ENCODE data around the gene KSR2.
"Not testable (repeated sequence)": the region's sequence is repeated elsewhere in the genome, so short reads cannot be mapped to it uniquely, and the experiment has no call there.

KSR2 gene

GRCh38 chr12:117881517-117881916 is 87.3 kb downstream of the KSR2 start:
- H3K27me3 ChIP-seq (ENCODE audit: insufficient read depth, insufficient read length), result no peaks in the 10 kb centered on the region
- H3K9me3 ChIP-seq (ENCODE audit: insufficient read depth, low read length), result no peaks in the 10 kb centered on the region
- no peak overlapping the region for H3K4me3 ChIP-seq (ENCODE audit: insufficient read length, low read depth)
- no peak overlapping the region for H3K9ac ChIP-seq (ENCODE audit: insufficient read length, low read depth)
- H3K36me3 ChIP-seq (ENCODE audit: insufficient read depth, insufficient read length, low read length), result no peaks in the 10 kb centered on the region
- no peak for DNase-seq (ENCODE audit: low read depth, low spot score)
- peaks cover 2% of the 10 kb centered on the region for H3K4me1 ChIP-seq (ENCODE audit: insufficient read depth, insufficient read length)
- TF ChIP-seq YY1 (IDR thresholded peaks at IDR 0.05; ENCODE audit: insufficient read depth, insufficient read length) (no peak), SUZ12 (IDR thresholded peaks at IDR 0.05; ENCODE audit: extremely low read depth, insufficient read depth, insufficient read length) (no peak), ZNF274 (IDR thresholded peaks at IDR 0.05; ENCODE audit: low read depth, low read length) (no peak)

DNA sequence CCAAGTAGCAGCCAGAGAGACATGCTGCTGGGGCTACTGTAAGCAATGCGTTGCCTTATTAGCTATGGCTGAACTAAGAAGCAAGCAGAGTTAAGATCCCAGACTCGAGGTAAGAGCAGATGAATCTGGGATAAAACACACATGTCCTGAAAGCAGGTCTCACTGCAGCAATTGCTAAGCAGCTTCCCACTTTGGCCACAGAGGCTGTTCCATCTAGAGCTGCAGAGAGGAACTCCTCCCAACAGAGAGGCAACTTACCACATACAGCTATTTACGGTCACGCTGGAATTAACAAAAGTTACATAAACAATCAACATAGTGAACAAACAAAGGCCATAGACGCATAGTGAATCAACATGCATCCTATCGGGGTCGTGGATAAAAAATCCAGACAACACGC is 90.2 kb downstream of the KSR2 start:
- H3K4me1 ChIP-seq (ENCODE audit: insufficient read depth, insufficient read length), result peaks cover 10% of the 10 kb centered on the region
- TF ChIP-seq SUZ12 (IDR thresholded peaks at IDR 0.05; ENCODE audit: extremely low read depth, insufficient read depth, insufficient read length), result no peak
- no peak for TF ChIP-seq YY1 (IDR thresholded peaks at IDR 0.05; ENCODE audit: insufficient read depth, insufficient read length)
- H3K9me3 ChIP-seq (ENCODE audit: insufficient read depth, low read length), result no peaks in the 10 kb centered on the region
- DNase-seq (ENCODE audit: low read depth, low spot score), result no peak
- H3K27me3 ChIP-seq (ENCODE audit: insufficient read depth, insufficient read length), result peaks cover 9% of the 10 kb centered on the region
- H3K9ac ChIP-seq (ENCODE audit: insufficient read length, low read depth), result no peak overlapping the region
- H3K4me3 ChIP-seq (ENCODE audit: insufficient read length, low read depth), result no peak overlapping the region
- H3K36me3 ChIP-seq (ENCODE audit: insufficient read depth, insufficient read length, low read length), result no peaks in the 10 kb centered on the region

DNA sequence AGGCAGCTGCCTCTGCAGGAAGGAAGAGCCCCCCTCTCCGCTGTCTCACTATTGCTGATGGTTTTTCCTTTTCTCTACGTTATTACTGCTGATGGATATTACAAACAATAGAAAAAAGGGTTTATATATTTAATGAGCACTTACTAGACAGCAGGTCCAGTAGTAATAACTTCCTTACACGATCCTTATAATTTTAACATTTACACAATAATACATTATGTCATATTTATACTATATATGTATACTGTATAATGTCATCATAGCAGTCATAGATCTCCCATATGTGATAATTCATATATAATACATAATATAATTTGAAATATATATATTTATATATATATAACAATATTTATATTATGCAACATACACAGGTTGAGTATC is 92.4 kb downstream of the KSR2 start:
- Histone ChIP-seq H3K27me3 (ENCODE audit: insufficient read depth, insufficient read length) (peaks cover 9% of the 10 kb centered on the region), H3K36me3 (ENCODE audit: insufficient read depth, insufficient read length, low read length) (no peaks in the 10 kb centered on the region), H3K9ac (ENCODE audit: insufficient read length, low read depth) (no peak overlapping the region), H3K4me1 (ENCODE audit: insufficient read depth, insufficient read length) (peaks cover 10% of the 10 kb centered on the region), H3K4me3 (ENCODE audit: insufficient read length, low read depth) (no peak overlapping the region), H3K9me3 (ENCODE audit: insufficient read depth, low read length) (no peaks in the 10 kb centered on the region)
- no peak for TF ChIP-seq YY1 (IDR thresholded peaks at IDR 0.05; ENCODE audit: insufficient read depth, insufficient read length)
- TF ChIP-seq ZNF274 (IDR thresholded peaks at IDR 0.05; ENCODE audit: low read depth, low read length), result no peak
- no peak for TF ChIP-seq SUZ12 (IDR thresholded peaks at IDR 0.05; ENCODE audit: extremely low read depth, insufficient read depth, insufficient read length)
- DNase-seq (ENCODE audit: low read depth, low spot score), result no peak

- TF ChIP-seq SUZ12 (IDR thresholded peaks at IDR 0.05; ENCODE audit: extremely low read depth, insufficient read depth, insufficient read length) (no peak), ZNF274 (IDR thresholded peaks at IDR 0.05; ENCODE audit: low read depth, low read length) (no peak), YY1 (IDR thresholded peaks at IDR 0.05; ENCODE audit: insufficient read depth, insufficient read length) (no peak)
- Histone ChIP-seq H3K9ac (ENCODE audit: insufficient read length, low read depth) (no peak overlapping the region), H3K4me1 (ENCODE audit: insufficient read depth, insufficient read length) (peaks cover 10% of the 10 kb centered on the region), H3K27me3 (ENCODE audit: insufficient read depth, insufficient read length) (peaks cover 9% of the 10 kb centered on the region), H3K4me3 (ENCODE audit: insufficient read length, low read depth) (no peak overlapping the region), H3K36me3 (ENCODE audit: insufficient read depth, insufficient read length, low read length) (no peaks in the 10 kb centered on the region), H3K9me3 (ENCODE audit: insufficient read depth, low read length) (no peaks in the 10 kb centered on the region)
- peak; percentile 70 for DNase-seq (ENCODE audit: low read depth, low spot score)
These were observed 92.9 kb downstream of the KSR2 start for GRCh38 chr12:117875744-117876435.

DNA sequence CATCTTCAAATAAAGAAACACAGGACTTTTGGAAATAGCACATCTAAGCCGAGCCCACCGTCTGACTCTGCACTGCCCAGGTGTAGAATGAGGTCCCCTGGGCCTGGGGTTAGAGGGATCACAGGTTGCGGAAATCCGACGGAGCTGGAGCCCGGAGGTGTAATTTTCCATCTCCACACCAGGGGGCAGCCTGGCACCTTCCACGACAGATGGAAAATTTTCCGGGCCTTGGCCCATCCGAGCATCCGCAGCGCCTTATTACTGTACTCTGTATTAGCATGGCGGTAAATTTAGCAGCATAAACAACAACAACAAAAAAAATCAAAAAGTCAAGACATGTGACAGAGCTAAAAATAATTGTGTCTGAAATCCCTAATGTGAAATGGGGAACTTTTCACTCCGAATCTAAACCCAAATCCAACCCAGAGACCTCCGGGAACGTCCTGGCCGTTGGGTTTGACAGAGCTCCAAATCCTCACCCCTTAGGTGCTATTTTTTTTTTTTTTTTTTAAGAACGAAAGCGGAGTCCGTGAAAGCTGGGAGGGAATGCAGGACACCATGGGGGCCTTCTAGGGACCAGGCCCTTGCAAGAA is 93.9 kb downstream of the KSR2 start:
- no peak for DNase-seq (ENCODE audit: low read depth, low spot score)
- H3K9me3 ChIP-seq (ENCODE audit: insufficient read depth, low read length), result no peaks in the 10 kb centered on the region
- peaks cover 9% of the 10 kb centered on the region for H3K27me3 ChIP-seq (ENCODE audit: insufficient read depth, insufficient read length)
- TF ChIP-seq ZNF274 (IDR thresholded peaks at IDR 0.05; ENCODE audit: low read depth, low read length), result no peak
- no peak for TF ChIP-seq SUZ12 (IDR thresholded peaks at IDR 0.05; ENCODE audit: extremely low read depth, insufficient read depth, insufficient read length)
- TF ChIP-seq YY1 (IDR thresholded peaks at IDR 0.05; ENCODE audit: insufficient read depth, insufficient read length), result no peak
- no peak overlapping the region for H3K4me3 ChIP-seq (ENCODE audit: insufficient read length, low read depth)
- no peaks in the 10 kb centered on the region for H3K36me3 ChIP-seq (ENCODE audit: insufficient read depth, insufficient read length, low read length)
- peaks cover 10% of the 10 kb centered on the region for H3K4me1 ChIP-seq (ENCODE audit: insufficient read depth, insufficient read length)
- peak overlapping the region; percentile 24 for H3K9ac ChIP-seq (ENCODE audit: insufficient read length, low read depth)

DNA sequence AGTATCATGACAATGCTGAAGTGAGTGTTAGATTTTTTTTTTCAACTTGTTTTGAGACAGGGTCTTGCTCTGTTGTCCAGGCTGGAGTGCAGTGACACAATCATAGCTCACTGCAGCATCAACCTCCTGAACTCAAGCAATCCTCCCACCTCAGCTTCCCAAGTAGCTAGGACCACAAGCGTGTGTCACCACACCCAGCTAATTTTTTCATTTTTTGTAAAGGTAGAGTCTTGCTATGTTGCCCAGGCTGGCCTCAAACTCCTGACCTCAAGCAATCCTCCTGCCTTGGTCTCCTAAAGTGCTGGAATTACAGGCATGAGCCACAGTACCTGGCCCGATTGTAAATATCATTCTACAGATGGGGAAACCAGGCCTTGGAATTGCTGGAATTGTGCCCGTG is 94.6 kb downstream of the KSR2 start:
- not testable (repeated sequence) for H3K9me3 ChIP-seq (ENCODE audit: insufficient read depth, low read length); H3K36me3 ChIP-seq (ENCODE audit: insufficient read depth, insufficient read length, low read length); H3K4me1 ChIP-seq (ENCODE audit: insufficient read depth, insufficient read length); H3K4me3 ChIP-seq (ENCODE audit: insufficient read length, low read depth); H3K9ac ChIP-seq (ENCODE audit: insufficient read length, low read depth); H3K27me3 ChIP-seq (ENCODE audit: insufficient read depth, insufficient read length); DNase-seq (ENCODE audit: low read depth, low spot score)

GRCh38 chr12:117872546-117873169 is 96.1 kb downstream of the KSR2 start:
- no peak overlapping the region for H3K9ac ChIP-seq (ENCODE audit: insufficient read length, low read depth)
- DNase-seq (ENCODE audit: low read depth, low spot score), result no peak
- H3K27me3 ChIP-seq (ENCODE audit: insufficient read depth, insufficient read length), result peaks cover 9% of the 10 kb centered on the region
- no peak overlapping the region for H3K4me3 ChIP-seq (ENCODE audit: insufficient read length, low read depth)
- 0 out of 2 replicates have a peak, but pooled peaks cover 1% of the 10 kb centered on the region for H3K9me3 ChIP-seq (ENCODE audit: insufficient read depth, low read length)
- no peaks in the 10 kb centered on the region for H3K36me3 ChIP-seq (ENCODE audit: insufficient read depth, insufficient read length, low read length)
- H3K4me1 ChIP-seq (ENCODE audit: insufficient read depth, insufficient read length), result peaks cover 8% of the 10 kb centered on the region
- no peak for TF ChIP-seq YY1 (IDR thresholded peaks at IDR 0.05; ENCODE audit: insufficient read depth, insufficient read length)
- no peak for TF ChIP-seq SUZ12 (IDR thresholded peaks at IDR 0.05; ENCODE audit: extremely low read depth, insufficient read depth, insufficient read length)
- TF ChIP-seq ZNF274 (IDR thresholded peaks at IDR 0.05; ENCODE audit: low read depth, low read length), result no peak
